HG03103 (cell line): ENCODE measurements around the gene CBFB.

Experiments used
- ATAC-seq: cut with Tn5 transposase; IDR thresholded peaks from one replicate; pipeline ENCODE4 v1.9.1; 2021; ENCODE audit warnings: low read depth; ENCODE audit not compliant: unreplicated experiment

CBFB gene

DNA sequence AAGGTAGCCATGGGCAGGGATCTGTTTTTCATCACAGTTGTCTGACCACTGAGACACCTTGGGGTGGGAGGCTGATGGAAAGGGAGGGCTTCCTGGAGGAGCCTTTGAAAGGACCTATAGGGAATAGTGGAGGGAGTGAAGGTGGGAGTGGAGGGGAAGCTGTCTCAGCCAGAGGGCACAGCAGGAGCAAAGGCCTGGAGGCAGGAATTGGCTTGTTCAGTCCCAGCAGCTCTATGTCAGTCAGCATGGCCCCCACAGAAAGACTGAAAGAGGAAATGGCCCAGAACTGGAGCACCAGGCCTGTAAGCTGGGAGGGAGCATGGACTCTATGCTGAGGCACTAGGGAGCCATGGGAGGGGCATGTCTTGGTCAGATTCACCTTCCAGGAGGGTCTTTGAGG lies 12.8 kb upstream of the CBFB start:
- ATAC-seq, result no peak

DNA sequence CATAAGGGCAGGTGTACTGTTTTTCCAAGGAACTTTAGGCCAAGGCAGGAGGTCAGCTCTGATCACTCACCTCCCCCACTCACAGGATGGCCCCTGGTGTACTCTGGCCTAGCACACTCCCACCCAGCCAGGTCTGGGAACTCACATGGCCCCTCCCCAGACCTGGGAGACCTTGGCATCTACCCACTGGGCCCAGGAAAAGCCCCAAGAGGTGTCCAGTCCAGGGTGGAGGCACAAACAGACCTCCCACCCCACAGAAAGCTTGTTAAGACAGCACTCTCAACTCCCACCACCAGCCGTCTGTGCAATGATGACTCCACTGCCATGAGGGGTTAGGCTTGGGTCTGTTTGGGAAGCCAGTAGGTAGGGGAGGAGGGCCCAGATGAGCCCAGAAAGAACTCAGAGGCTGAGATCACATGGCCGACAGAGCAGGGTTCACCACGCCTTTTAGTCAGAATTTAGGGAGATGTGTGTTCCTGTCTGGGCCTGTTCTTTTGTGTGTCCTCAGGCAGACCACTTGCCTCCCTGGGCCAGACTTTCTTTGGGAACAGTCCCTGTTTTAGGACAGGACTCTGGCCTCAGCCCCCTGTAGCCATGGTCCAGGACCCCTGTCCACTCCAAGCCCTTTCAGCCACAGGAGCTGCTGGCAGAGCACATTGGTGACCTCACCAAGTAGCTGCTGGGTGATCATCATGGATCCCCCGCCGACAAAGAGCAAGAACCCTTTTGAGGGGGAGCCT lies 12.1 kb upstream of the CBFB start:
- ATAC-seq, result no peak

DNA sequence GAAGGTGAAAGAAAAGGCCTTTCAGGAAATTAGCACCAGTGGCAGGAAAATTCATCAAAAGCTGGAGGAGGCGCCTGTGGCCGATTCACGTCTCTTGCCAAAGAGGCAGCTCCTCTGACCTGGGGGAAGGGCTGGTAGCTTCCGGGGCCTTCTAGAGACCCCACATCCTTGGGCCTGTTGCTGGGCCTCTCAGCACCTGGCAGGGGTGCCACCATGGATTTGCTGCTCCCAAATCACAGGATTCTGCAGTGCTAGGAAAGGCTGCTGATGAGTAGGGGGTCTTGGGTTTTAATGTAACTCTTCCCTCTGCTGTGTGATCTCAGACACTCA lies 11.6 kb upstream of the CBFB start:
- no peak for ATAC-seq

DNA sequence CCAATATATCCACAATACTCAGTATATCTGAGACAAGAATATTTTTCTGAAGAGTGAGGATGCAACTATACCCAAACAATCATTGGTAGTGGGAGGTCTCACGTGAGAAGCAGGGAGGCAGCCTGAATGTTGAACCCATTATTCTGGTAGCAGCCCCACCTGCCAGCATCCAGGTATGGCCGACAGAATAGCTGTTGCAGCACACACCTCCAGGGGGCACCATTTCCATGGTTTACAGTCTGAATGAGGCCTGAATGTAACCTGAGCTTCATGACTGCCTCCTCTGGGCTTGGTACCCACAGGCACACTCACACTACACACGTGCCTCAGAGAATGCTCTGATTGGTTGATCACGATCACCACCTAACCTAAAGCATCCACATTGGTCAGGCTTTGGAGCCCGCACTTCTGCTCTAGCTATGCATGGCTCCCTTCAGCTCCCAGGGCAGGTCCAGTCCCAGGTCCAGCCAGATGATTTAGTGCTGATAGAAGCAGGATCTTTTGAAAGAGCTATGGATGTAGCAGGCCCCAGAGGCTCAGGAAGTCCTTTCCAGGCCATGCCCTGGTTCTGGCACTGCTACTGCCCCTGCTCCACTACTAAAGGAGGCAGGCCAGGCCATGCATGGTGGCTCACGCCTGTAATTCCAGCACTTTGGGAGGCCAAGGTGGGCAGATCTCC lies 11.0 kb upstream of the CBFB start:
- peak; percentile 74 for ATAC-seq

DNA sequence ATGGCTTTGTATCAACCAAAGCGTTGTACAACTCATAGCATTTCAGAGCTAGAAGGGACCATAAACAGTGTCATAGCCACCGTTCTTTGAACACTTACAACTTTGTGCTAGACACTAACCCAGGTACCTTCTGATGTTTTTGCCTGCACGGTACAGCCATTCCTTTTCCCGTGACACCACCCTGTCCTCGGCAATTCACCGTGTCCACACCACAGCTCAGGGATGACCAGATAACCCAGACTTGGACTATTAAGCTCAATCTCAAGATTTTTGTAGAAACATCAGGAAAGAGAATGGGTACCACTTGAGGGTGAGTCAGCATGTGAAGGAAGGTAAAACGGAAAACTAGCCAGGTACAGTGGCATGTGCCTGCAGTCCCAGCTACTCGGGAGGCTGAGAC lies 9.8 kb upstream of the CBFB start:
- no peak for ATAC-seq

DNA sequence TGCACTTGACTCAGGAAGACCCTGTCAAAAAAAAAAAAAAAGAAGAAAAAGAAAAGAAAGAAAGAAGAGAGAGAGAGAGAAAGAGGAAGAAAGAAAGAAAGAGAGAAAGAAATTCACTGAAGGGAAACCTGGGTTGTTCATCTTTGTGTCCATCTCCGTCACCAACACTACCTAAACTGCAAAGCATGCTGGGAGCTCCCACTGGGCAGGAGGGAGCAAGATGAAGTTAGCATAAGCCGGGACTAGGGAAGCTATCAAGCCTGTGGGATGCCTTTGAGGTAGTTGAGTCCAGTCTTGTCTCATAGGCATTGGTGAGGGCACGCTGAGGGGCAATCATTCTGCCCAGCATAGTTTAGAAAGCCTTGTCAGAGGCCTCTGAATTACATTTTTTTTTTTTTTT lies 7.6 kb upstream of the CBFB start:
- ATAC-seq, result no peak

DNA sequence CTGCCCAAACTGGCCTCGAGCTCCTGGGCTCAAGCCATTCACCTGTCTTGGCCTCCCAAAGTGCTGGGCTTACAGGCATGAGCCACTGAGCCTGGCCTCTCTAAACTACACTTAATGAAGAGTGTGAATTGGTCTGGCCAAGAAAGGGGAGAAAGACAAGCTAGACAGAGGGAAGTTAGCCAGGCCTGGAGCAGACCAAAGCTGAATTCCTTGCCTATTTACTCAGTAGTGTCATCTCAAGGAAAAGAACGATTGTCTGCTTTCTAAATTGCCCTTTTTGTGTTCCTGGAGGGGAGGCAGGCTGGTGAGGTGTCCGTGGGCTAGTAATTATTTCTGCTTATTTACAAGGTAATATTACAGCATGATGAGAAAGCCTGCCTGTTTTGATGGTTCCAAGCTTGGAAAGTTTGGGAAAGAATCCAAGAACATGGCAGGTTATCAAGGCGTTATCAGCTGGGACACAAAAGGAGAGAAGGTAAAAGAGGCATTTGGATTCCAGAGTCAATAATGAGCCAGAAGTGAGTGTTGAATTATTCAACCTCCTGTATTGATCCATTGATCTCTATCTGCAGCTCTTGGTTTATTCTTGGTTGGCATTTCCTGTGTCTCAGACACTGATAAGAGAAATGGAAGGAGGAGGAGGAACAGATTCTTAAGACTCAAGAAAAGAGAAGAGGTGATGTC lies 6.3 kb upstream of the CBFB start:
- ATAC-seq, result no peak

DNA sequence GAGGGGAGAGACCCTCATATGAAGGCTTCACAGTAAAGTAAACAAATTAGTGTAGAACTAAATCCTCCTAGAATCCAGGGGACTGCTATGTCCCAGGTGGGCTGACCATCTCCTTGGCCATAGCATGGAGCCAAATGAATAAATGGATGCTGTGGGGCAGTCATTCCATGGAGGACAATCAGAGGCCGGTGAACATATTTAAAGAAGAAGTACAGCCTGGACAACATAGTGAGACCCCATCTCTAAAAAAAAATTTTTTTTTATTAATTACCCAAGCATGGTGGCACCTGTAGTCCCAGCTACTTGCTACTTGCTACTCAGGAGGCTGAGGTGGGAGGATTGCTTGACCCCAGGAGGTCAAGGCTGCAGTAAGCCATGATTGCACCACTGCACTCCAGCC lies 5.3 kb upstream of the CBFB start:
- ATAC-seq, result no peak

DNA sequence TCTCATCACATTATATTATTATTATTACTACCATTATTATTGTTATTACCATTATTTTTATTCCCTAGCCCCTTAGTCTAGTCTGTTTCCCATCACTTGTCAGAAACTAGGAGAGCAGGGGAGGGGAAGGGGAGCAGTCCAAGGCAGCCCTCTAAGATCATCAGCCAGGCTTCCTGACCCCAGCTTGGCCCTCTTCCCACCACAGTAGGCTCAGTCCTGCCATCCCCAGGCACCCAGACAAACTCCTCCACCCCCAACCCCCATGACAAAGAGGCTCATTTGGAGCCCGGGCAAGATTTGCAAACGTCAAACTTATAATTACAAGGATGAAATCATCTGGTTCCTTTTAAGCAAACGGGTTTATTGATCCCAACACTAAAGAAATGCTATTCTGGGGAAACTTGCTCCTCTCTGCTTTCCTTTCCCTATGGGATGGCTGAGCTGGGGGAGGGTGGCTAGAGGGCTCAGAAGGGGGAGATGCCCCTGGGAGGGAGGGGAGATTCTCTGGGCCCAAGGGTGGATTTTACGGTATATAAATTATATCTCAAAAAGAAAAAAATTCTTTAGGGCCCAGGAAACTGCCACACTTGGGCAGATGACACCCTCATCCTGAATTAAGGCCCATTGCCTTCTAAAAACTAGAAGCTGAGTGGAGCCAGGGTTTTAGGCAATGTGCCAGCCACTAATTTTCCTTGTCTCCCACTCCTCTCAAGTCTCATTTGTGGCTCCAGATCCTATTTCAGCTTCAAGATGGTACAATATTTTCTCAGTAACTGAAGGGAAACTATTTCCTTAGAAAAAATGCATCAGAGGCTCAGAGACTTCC lies 4.4 kb upstream of the CBFB start:
- no peak for ATAC-seq

DNA sequence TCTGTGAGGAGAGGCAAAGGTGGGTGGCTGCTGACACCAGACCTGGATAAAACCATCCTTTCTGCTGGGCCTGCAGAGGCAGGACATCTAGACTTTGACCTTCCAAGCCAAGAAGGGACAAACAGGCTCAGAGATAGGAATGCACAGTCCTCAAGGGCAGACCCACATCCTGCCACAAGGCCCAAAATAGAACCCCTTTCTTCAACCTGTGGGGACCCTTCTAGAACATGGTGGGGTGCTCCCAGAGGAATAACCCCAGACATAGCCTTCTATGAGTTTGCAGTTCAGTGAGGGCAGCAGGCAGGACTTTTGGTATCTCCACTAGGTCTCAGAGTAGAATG lies 3.8 kb upstream of the CBFB start:
- ATAC-seq, result no peak

DNA sequence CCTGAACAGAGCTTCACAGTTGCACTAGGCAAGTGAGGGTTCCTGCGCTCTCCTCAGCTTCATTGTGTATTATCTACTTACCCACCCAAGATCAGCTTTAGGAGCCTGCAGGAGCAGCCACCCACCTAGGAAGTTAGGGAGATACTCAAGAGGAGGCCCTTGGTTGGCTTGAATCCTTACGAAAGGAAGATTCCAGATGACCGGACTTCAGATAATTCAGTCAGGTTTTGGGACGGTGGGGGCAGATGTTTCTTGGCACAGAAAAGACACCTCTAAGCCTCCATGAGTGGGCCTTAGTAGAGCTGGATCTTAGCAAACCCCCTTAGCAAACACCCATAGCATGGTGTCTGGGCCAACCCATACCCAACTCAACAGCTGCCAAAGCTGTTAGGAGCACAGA lies 2.4 kb upstream of the CBFB start:
- ATAC-seq, result no peak

DNA sequence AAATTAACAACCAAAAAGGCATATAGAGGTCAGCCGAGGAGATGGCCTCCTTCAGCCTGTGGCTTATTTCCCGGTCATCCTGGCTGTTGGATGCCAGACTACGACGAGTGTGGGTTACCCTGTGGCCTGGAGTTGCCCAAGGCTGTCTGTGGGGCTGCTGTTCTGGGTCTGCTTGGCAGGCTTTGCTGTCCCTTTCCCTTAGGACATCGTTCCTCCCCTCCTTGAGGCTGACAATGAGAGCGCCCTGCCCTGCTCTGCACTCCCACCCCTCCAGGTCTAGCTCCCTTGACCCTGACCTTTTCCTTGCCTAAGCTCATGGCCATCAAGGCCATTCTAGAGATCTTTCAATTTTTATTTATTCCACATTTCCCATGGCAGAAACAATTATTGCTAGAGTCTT lies 1.9 kb upstream of the CBFB start:
- no peak for ATAC-seq

DNA sequence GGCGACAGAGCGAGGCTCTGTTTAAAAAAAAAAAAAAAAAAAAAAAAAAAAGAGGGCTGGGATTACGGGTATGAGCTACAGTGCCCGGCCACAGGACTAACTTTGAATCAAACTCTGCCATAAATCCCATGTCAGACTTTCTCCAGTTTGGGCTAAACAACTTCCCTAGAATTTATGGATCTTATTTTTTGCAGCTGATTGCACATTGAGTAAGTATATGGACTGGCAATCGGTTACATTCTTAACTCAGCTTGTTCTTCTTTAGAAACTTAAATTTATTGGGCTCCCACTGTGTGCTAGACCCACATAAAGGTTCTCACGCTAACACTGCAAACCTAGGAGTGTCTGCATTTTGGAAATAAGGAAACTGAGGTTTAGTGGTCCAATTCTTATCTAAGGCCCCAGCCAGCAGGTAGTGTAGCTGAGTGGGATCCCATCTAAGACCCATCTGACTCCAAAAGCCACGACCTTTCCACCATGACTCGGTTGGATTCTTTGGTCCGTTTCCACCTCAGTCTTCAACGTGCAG lies 718 bp upstream of the CBFB start:
- no peak for ATAC-seq

DNA sequence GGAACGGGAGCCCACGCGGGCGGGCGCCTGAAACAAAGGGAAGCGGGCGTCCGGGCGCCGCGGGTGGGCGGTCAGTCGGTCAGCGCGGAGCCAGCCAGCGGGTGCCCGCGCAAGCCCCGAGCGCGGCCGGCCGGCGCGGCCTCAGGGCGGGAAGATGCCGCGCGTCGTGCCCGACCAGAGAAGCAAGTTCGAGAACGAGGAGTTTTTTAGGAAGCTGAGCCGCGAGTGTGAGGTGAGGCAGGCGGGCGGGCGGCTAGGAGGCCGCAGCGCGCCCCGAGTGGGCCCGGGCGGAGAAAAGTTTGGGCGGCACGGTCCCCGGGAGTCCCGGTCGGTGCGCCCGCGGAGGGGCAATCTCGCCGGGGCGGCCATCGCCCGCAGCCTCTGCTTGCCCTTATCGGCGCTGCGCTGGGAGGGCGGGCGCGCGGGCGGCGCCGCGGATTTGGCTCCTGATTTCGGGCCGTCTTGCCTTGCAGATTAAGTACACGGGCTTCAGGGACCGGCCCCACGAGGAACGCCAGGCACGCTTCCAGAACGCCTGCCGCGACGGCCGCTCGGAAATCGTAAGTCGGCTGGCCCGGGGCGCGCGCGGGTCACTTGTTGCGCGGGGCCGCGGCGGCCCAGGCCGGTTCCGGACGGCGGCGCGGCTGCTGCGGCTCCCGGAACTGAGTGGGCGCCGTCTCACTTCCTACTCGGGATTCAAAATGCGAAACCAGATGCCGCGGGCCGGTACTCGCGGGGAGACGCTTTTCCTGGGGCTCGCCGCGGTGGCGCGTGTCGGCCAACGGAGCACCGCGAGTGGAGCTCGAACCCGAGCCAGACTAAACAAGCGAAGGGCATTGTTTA lies 526 bp downstream of the CBFB start:
- ATAC-seq, result peak; percentile 44

DNA sequence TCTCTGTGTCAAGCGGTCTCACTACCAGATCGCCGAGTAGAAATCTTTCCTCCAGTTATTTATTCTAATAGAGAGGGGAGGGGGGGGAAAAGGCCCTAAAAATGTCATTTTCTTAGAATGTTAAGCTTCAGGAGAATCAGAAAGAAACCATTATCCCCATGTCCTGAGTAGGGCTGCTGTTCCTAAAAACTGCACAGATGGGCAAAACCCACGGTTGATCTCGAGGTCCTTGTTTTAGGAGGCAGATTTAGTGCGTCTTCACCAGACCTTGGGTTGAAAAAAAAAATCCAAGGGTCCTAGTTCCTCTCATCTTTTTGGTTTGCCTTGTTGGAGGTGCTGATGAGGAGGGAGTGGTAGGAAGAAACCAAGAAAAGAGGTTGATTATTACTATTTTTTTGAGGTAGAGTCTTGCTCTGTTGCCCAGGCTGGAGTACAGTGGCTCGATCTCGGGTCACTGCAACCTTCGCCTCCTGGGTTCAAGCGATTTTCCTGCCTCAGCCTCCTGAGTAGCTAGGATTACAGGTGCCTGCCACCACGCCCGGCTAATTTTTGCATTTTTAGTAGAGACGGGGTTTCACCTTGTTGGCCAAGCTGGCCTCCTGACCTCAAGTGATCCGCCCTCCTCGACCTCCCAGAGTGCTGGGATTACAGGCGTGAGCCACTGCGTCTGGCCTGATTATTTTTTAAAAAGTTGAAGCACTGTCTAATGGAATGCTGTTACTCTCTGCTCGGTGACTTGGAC lies 1.4 kb downstream of the CBFB start:
- ATAC-seq, result no peak

DNA sequence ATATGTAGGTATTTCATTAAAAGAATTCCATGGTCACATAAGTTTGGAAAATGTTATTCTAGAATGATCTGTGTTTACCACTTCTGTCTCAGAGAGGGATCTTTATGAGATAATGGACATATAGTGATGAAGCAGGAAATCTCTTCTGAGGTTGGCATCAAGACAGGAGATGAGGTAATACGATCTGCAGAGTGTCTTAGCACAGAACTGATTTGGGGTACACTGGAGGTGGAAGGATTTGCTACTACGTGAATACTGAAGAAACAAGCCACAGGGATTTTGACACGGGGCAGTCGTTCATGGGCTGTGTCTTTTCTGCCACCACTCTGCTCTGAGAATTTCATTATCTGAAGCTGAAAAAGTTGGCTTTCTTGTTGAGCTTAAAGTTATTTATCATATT lies 5.5 kb downstream of the CBFB start:
- ATAC-seq, result no peak

DNA sequence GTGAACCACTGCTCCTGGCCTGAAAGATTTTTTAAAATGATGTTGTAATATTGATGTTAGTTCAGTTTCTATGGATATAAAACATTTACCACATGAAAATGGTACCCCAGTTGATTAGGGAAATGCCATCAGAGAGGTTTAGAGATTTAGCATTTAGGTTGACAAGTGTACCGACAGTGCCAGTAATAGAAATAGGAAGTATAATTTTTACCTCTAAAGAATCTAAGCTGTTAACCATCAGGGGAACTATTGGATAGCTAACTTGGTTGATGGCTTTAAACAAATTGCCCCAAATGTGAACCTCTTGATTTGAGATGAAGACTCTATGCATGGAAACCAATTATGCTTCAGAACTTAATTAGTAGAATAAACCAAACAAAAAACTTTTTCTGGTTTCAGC lies 6.4 kb downstream of the CBFB start:
- ATAC-seq, result no peak

DNA sequence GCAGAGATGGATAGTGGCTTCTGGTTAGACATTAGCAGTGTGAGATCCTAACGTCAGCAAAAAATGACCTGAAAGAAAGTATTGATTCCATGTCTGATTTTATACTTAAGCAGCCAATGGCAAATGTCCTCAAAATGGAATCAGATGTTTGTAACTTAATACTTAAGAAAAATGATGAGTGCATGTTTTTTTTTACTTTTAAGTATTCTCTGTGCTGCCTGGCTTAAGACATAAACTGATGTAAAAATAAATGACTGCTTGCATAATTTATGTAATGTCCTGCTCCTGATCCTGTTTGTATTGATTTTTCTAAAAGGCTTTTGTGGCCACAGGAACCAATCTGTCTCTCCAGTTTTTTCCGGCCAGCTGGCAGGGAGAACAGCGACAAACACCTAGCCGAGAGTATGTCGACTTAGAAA lies 7.4 kb downstream of the CBFB start:
- no peak for ATAC-seq

DNA sequence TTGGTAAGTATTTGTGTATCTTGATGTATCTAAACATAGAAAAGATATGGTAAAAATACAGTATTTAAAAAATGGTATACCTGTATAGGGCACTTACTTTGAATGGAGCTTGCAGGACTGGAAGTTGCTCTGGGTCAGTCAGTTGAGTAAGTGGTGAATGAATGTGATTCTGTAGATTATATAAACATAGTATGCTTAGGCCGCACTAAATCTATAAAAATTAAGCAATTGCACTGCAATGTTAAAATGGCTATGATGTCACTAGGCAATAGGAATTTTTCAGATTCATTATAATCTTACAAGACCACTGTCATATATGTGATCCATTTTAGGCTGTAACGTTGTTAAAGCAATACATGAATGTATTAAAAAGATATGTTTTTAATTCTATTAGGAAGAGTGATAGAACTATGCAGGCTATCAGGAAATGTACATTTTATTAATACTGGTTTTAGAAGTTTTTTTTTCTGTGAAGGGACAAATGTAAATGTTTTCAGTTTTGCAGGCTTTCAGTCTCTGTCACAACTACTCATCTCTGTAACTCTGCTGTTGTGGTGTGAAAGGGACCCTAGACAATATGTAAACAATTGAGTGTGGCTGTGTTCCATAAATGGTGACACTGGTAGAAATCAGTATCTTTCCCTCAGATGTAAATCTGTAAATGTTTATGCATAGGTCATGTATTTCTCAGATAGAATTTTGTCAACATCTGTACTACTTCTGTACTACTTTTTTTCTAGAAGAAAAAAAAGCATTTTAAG lies 10.5 kb downstream of the CBFB start:
- no peak for ATAC-seq
